HL-60 (cell line): ENCODE results near the gene SLC38A1.

ENCODE experiments used
- DNase-seq, 2 experiments: peaks; one replicate each; pipeline ENCODE4 v3.0.0-alpha.2; 2010 to 2020; ENCODE audit warnings: low read depth in 1 of 2, low spot score in 1 of 2
- H3K27ac ChIP-seq: fragments of 250-450 bp; sonication (Bioruptor Pico); replicated peaks from 2 replicates; pipeline ENCODE4 v1.5.1; 2020; ENCODE audit warnings: mild to moderate bottlenecking, moderate library complexity
- H3K27me3 ChIP-seq: fragments of 250-450 bp; sonication (Bioruptor Pico); 2 replicates; pipeline ENCODE4 v1.5.1; 2021; ENCODE audit warnings: mild to moderate bottlenecking, moderate library complexity; ENCODE audit not compliant: insufficient read depth, poor library complexity, severe bottlenecking
- H3K4me3 ChIP-seq: replicated peaks from 2 replicates; pipeline ENCODE4 v1.5.1; 2011; ENCODE audit warnings: mild to moderate bottlenecking, control low read depth, low read length; ENCODE audit not compliant: insufficient read depth
- GABPA ChIP-seq: IDR thresholded peaks from 2 replicates; pipeline ENCODE4 v1.6.1; 2012; ENCODE audit warnings: low read depth
- POLR2AphosphoS5 ChIP-seq: IDR thresholded peaks from 2 replicates; pipeline ENCODE4 v1.6.1; 2012; ENCODE audit warnings: low read depth
- REST ChIP-seq: IDR thresholded peaks from 2 replicates; pipeline ENCODE4 v1.6.1; 2012; ENCODE audit warnings: low read depth; ENCODE audit not compliant: insufficient replicate concordance
- SPI1 ChIP-seq: IDR thresholded peaks from 2 replicates; pipeline ENCODE4 v1.6.1; 2012; ENCODE audit warnings: low read depth, mild to moderate bottlenecking, borderline replicate concordance
- TF ChIP-seq, protein P1 (sequence below): IDR thresholded peaks from one replicate; pipeline ENCODE4 v1.5.1; 2011; ENCODE audit warnings: low read length, control low read depth, inconsistent platforms; ENCODE audit not compliant: insufficient read depth

The SLC38A1 gene

DNA sequence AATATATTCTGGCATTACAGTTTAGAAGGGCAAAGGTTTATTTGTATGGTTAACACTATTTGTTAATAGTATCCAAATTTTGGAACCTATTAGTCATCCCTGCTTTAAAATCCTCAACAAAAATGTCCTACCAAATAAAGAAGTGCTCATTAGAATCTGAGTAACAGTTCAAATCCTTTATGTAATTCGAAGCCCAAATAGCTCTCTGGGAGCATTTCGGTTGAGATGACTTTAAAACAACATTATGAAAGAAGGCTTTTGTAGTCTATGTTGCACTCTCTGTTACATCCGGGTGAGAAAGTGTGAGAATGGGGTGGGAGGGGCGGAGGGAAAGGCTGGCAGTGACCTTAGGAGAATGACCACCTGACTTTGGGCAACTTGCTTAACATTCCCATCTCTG lies 59.7 kb downstream of the SLC38A1 start:
- Histone ChIP-seq H3K27me3 (no peaks in the 10 kb centered on the region), H3K4me3 (no peak overlapping the region), H3K27ac (no peak overlapping the region)
- DNase-seq: no peak
- TF ChIP-seq, protein P1, sequence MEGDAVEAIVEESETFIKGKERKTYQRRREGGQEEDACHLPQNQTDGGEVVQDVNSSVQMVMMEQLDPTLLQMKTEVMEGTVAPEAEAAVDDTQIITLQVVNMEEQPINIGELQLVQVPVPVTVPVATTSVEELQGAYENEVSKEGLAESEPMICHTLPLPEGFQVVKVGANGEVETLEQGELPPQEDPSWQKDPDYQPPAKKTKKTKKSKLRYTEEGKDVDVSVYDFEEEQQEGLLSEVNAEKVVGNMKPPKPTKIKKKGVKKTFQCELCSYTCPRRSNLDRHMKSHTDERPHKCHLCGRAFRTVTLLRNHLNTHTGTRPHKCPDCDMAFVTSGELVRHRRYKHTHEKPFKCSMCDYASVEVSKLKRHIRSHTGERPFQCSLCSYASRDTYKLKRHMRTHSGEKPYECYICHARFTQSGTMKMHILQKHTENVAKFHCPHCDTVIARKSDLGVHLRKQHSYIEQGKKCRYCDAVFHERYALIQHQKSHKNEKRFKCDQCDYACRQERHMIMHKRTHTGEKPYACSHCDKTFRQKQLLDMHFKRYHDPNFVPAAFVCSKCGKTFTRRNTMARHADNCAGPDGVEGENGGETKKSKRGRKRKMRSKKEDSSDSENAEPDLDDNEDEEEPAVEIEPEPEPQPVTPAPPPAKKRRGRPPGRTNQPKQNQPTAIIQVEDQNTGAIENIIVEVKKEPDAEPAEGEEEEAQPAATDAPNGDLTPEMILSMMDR: no peak
- TF ChIP-seq REST (no peak), SPI1 (no peak), POLR2AphosphoS5 (no peak)

DNA sequence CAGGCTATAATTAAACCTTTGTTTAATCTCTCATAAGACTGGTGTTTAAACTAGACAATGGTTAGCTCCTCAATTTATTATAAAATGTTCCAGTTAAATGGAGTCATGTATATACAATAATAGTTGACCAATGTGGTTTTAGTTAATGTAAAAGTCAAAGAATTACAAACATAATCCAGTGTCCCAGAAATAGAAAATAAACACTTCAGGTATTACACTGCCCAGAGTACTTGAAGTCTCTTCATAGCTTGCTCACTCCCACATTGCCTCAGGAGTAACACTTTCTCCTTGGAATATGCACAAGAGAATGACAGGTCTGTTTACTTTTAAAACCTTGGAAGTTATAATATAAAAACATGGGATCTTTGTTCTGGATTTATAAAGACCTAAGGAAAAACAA lies 60.5 kb downstream of the SLC38A1 start:
- Histone ChIP-seq H3K27me3 (no peaks in the 10 kb centered on the region), H3K4me3 (no peak overlapping the region), H3K27ac (no peak overlapping the region)
- TF ChIP-seq, protein P1: no peak
- no peak for TF ChIP-seq REST
- DNase-seq: no peak

DNA sequence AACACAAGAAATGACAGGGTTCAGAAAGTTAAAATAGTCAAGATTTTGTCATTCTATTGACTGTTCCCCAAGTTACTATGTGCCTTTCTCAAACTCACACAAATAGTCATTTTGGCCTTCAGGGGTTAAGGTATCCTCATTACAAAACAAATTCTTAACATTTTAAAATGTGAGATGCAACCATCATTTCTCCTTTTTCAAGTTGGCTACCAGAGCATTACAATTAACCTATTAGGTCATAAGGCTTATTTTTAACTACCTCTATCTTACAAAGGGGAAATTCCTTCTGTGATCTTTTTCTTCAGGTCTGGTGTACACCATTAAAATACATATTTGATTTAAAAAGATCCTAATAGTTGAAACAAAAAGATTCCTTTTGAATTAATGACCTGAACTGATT lies 61.2 kb downstream of the SLC38A1 start:
- no peak for DNase-seq
- Histone ChIP-seq H3K27ac (no peak overlapping the region), H3K4me3 (no peak overlapping the region), H3K27me3 (no peaks in the 10 kb centered on the region)
- TF ChIP-seq REST (no peak), GABPA (no peak), POLR2AphosphoS5 (no peak), SPI1 (no peak)

DNA sequence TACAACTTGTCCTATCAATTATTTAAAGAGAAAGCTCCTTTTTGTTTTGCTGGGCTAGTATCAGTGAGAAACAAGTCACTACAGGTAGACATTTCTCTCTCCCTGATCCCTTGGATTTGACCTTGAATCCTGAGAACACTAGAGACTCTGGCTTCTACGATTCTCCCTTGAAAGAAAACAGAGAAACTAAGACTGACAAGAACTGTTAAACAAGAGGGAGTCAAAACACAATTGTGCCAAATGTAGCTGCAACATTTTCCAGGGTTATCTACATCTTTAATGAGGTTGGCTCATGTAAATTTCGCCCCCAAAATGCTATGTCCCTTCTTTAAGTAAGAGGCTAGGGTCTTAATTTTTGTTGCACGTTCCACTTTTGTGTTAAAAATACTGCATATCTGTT lies 62.4 kb downstream of the SLC38A1 start:
- no peak for DNase-seq
- TF ChIP-seq, protein P1: no peak
- no peak for TF ChIP-seq GABPA
- TF ChIP-seq REST: no peak
- no peak for TF ChIP-seq POLR2AphosphoS5
- TF ChIP-seq SPI1: no peak
- no peak overlapping the region for H3K4me3 ChIP-seq
- no peak overlapping the region for H3K27ac ChIP-seq
- H3K27me3 ChIP-seq: no peaks in the 10 kb centered on the region
